B cell (primary cell): Measurements from ENCODE around the gene TOM1L1. TPM values are rescaled to one million over a fixed set of nuclear protein-coding genes. Genes with fewer than 3 reads are reported as not detected.

Source experiments
- ATAC-seq: fragments of 200-7000 bp; cut with Tn5 transposase; one replicate; pipeline ENCODE4 v1.10.0; 2021; ENCODE audit warnings: low read depth, mild to moderate bottlenecking, moderate number of reproducible peaks, moderate library complexity
- CTCF ChIA-PET: fragments of 350-600 bp; sonication (Branson Sonifier 250); formaldehyde crosslinking; loops from one replicate; lab custom pipeline; 2021; ENCODE audit warnings: antibody characterized with exemption, inconsistent platforms; lab: Charles Lee
- POLR2A ChIA-PET: fragments of 350-600 bp; sonication (Branson Sonifier 250); formaldehyde crosslinking; loops from one replicate; lab custom pipeline; 2021; ENCODE audit warnings: antibody characterized with exemption; lab: Charles Lee
- DNase-seq: peaks from one replicate; pipeline ENCODE4 v3.0.0; 2013
- H2AFZ ChIP-seq: 2 replicates; pipeline ENCODE4 v1.6.1; 2012; ENCODE audit warnings: mild to moderate bottlenecking, low read depth, low read length; ENCODE audit not compliant: insufficient read depth, poor library complexity, severe bottlenecking
- H3K27ac ChIP-seq, 2 donors: 1 replicate in 1 of 2; 2 replicates in 1 of 2; pipeline ENCODE4 v1.5.1; 2012 to 2013; ENCODE audit warnings: low read length in 2 of 2, mild to moderate bottlenecking in 2 of 2, moderate library complexity in 1 of 2
- H3K27me3 ChIP-seq, 4 experiments: fragments of 200-600 bp in 1 of 4; sonication (generic) in 1 of 4; replicated peaks in 1 of 4; 1 replicate in 2 of 4; 2 replicates in 2 of 4; pipeline versions ENCODE4 v1.6.1 to v1.7.0; 2013 to 2016; ENCODE audit warnings: low read length in 3 of 4, mild to moderate bottlenecking in 2 of 4, mixed read lengths in 1 of 4, moderate library complexity in 1 of 4; ENCODE audit not compliant: insufficient read depth in 4 of 4, control insufficient read depth in 3 of 4; ENCODE audit errors: control extremely low read depth in 1 of 4
- H3K36me3 ChIP-seq, 2 experiments: replicated peaks in 1 of 2; 1 replicate in 1 of 2; 2 replicates in 1 of 2; pipeline versions ENCODE4 v1.6.1 to v1.7.1; 2013; ENCODE audit warnings: low read length in 1 of 2; ENCODE audit not compliant: insufficient read depth in 2 of 2, control insufficient read depth in 1 of 2; ENCODE audit errors: control extremely low read depth in 1 of 2, extremely low read depth in 1 of 2
- H3K4me1 ChIP-seq, 2 donors: fragments of 200-600 bp in 1 of 2; sonication (generic) in 1 of 2; 1 replicate in 1 of 2; 2 replicates in 1 of 2; pipeline versions ENCODE4 v1.5.1 to v1.6.1; 2013 to 2017; ENCODE audit warnings: low read length in 2 of 2; ENCODE audit not compliant: control insufficient read depth in 2 of 2, insufficient read depth in 2 of 2
- H3K4me2 ChIP-seq: replicated peaks from 2 replicates; pipeline ENCODE3; 2012; ENCODE audit warnings: mild to moderate bottlenecking, low read depth, low read length; ENCODE audit not compliant: poor library complexity, severe bottlenecking
- H3K4me3 ChIP-seq, 5 experiments: fragments of 200-600 bp in 1 of 5; sonication (generic) in 1 of 5; 1 replicate in 3 of 5; 2 replicates in 2 of 5; pipeline versions ENCODE4 v1.5.1 to v1.7.0; 2011 to 2016; ENCODE audit warnings: low read length in 4 of 5, mild to moderate bottlenecking in 4 of 5, low read depth in 2 of 5, control low read depth in 1 of 5, moderate library complexity in 1 of 5; ENCODE audit not compliant: insufficient read depth in 1 of 5; ENCODE audit errors: control extremely low read depth in 1 of 5, extremely low read depth in 1 of 5
- H3K79me2 ChIP-seq: fragments of 200-600 bp; sonication (generic); one replicate; pipeline ENCODE4 v1.6.0; 2016; ENCODE audit warnings: low read length; ENCODE audit not compliant: control insufficient read depth, insufficient read depth
- H3K9ac ChIP-seq: fragments of 200-600 bp; sonication (generic); 2 replicates; pipeline ENCODE4 v1.6.1; 2017; ENCODE audit warnings: mild to moderate bottlenecking, low read length, moderate library complexity
- H3K9me3 ChIP-seq, 3 donors: one replicate each; pipeline versions ENCODE4 v1.6.1 to v1.7.1; 2013; ENCODE audit warnings: low read length in 2 of 3; ENCODE audit not compliant: control insufficient read depth in 2 of 3, insufficient read depth in 1 of 3; ENCODE audit errors: control extremely low read depth in 1 of 3
- H4K20me1 ChIP-seq: 2 replicates; pipeline ENCODE4 v1.6.0; 2012; ENCODE audit warnings: mild to moderate bottlenecking, low read length; ENCODE audit not compliant: insufficient read depth, control insufficient read depth, poor library complexity, severe bottlenecking
- H3K27ac Mint-ChIP-seq: one replicate; pipeline ENCODE4 v1.8.0; 2021; ENCODE audit warnings: mixed read lengths
- H3K27me3 Mint-ChIP-seq: one replicate; pipeline ENCODE4 v1.8.0; 2021; ENCODE audit warnings: mixed read lengths
- H3K4me1 Mint-ChIP-seq: one replicate; pipeline ENCODE4 v1.8.0; 2021; ENCODE audit warnings: mixed read lengths
- H3K4me3 Mint-ChIP-seq: one replicate; pipeline ENCODE4 v1.8.0; 2021; ENCODE audit warnings: mixed read lengths
- H3K9me3 Mint-ChIP-seq: one replicate; pipeline ENCODE4 v1.8.0; 2022; ENCODE audit warnings: mixed read lengths; ENCODE audit not compliant: insufficient read depth
- EZH2 ChIP-seq: IDR thresholded peaks from 2 replicates; pipeline ENCODE4 v1.6.1; 2012; ENCODE audit warnings: borderline replicate concordance, low read depth, mild to moderate bottlenecking, moderate library complexity, low read length; ENCODE audit not compliant: insufficient read depth, poor library complexity, severe bottlenecking
- WGBS: methylation state at CpG from one replicate; pipeline ENCODE4 v1.1.5; 2013; ENCODE audit warnings: missing lambda C conversion rate; ENCODE audit not compliant: insufficient coverage; 5-methylcytosine and 5-hydroxymethylcytosine counted together
- intact Hi-C: fragments of 100-400 bp; cut with micrococcal nuclease; formaldehyde crosslinking; loops from one replicate; pipeline ENCODE4 v1.10.0; 2022
- polyA plus RNA-seq: library from polyadenylated mRNA; depleted of rRNA; stranded (reverse); fragments of >200 nt; gene quantifications from 2 replicates; pipeline ENCODE4 v1.2.3, GENCODE V29; 2012
- total RNA-seq, 2 donors: library from RNA; stranded (reverse); fragments of 120-200 nt in 1 of 2; gene quantifications; 1 replicate in 1 of 2; 2 replicates in 1 of 2; pipeline versions ENCODE4 v1.2.3 to v1.2.4, GENCODE V29; 2013 to 2022
- TF ChIP-seq, protein P1 (sequence below): fragments of 200-600 bp; IDR thresholded peaks from one replicate; pipeline ENCODE4 v1.8.0; 2022; ENCODE audit warnings: antibody characterized with exemption, mild to moderate bottlenecking

The TOM1L1 gene
- total and polyA plus RNA-seq, 2 donors (not counting 1 experiment from before 2014, with no cell fraction given): not detected

DNA sequence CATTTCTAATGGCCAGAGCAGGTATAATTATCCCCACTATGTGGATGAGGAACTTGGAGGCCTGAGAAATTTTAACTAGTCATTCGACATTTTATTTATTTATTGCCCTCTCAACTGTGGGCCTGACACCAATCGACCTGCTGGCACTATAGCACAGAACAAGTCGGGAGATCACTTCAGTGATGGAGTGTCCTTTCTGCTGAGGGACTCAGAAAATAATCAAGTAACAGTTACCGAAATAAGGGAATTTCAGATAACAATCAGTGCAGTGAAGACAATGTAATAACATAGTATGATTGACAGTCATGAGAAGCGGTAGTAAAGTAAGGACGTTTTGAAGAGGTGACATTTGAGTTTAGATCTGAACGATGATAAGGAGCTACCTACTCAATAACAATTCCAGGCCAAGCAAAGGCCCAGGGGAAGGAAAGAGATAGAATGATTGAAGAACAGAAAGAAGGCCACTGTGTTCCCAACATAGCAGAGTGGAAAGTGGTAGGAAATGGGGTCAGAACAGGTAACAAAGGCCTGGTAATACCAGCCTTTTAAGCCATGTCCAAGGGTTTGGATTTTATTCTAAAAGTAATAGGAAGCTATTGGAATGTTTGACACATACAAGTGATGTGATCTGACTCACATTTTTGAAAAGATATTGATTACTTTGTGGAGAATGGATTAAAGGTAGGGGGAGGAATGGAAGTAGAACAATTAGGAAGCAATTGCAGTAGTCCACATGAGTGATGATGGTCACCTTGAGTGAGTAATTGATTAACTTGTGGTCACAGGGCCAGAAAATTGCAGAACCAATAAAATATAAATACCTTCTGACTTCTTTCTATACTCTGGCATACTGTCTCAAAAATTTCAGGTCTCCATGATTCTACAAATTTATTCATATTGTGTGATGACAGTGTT lies 69.3 kb downstream of the TOM1L1 start:
- H3K27ac ChIP-seq: no peak overlapping the region
- H3K4me3 ChIP-seq: peak overlapping the region in 1 of 5 experiments; percentile 91
- H3K27ac Mint-ChIP-seq: no peak overlapping the region
- no peak for TF ChIP-seq EZH2
- TF ChIP-seq, protein P1, sequence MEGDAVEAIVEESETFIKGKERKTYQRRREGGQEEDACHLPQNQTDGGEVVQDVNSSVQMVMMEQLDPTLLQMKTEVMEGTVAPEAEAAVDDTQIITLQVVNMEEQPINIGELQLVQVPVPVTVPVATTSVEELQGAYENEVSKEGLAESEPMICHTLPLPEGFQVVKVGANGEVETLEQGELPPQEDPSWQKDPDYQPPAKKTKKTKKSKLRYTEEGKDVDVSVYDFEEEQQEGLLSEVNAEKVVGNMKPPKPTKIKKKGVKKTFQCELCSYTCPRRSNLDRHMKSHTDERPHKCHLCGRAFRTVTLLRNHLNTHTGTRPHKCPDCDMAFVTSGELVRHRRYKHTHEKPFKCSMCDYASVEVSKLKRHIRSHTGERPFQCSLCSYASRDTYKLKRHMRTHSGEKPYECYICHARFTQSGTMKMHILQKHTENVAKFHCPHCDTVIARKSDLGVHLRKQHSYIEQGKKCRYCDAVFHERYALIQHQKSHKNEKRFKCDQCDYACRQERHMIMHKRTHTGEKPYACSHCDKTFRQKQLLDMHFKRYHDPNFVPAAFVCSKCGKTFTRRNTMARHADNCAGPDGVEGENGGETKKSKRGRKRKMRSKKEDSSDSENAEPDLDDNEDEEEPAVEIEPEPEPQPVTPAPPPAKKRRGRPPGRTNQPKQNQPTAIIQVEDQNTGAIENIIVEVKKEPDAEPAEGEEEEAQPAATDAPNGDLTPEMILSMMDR: no peak
- no peak overlapping the region for H3K4me3 Mint-ChIP-seq
- peaks cover 26% of the 10 kb centered on the region for H3K79me2 ChIP-seq
- H3K27me3 ChIP-seq: no peaks in the 10 kb centered on the region
- peak overlapping the region; percentile 85 for H3K9ac ChIP-seq
- H3K27me3 Mint-ChIP-seq: no peaks in the 10 kb centered on the region
- H2AFZ ChIP-seq: peak overlapping the region; percentile 98
- peaks cover 5% of the 10 kb centered on the region for H4K20me1 ChIP-seq
- H3K4me1 Mint-ChIP-seq: peaks cover 23% of the 10 kb centered on the region
- H3K36me3 ChIP-seq: peaks cover 0 to under 1% of the 10 kb centered on the region in 2 experiments
- H3K9me3 Mint-ChIP-seq: no peaks in the 10 kb centered on the region
- intact Hi-C loops: loop anchor here (2.0 to 10.0 kb wide), 2 partner anchors 295 to 453 kb away; partner anchors contain the start of gene HLF
- ChIA-PET CTCF (interaction anchor here (1.4 to 2.7 kb wide), 3 partner anchors 21 to 25 kb away, joined by 3 to 9 read pairs (median 4); no protein-coding TSS in a partner anchor), POLR2A (no interaction called here)
- DNase-seq (no peak), ATAC-seq (no peak)
- H3K4me1 ChIP-seq: peaks cover 8 to 21% of the 10 kb centered on the region in 2 donors
- H3K9me3 ChIP-seq: no peaks in the 10 kb centered on the region
- 32% methylated on average over 2 of the region's 7 CpGs for WGBS
- peak overlapping the region; percentile 89 for H3K4me2 ChIP-seq

DNA sequence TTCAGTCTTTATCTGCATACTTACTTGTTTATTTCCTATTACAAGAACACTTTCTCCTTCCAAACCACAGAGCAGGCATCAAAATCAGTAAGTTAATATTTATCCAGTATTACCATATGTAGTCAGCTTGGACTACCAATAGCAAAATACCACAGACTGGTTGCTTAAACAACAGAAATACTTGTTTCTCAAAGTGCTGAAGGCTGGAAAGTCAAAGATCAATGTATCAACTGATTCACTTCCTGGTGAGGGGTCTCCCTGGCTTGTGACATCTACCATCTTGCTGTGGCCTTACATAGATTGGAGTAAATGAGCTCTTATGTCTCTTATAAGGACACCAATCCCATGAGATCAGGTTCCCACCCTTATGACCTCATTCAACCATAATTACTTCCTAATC lies 70.5 kb downstream of the TOM1L1 start:
- H3K27ac Mint-ChIP-seq: no peak overlapping the region
- Histone ChIP-seq H3K9me3 (no peaks in the 10 kb centered on the region), H4K20me1 (peaks cover 5% of the 10 kb centered on the region), H3K9ac (no peak overlapping the region), H3K36me3 (no peaks in the 10 kb centered on the region), H3K79me2 (peaks cover 25% of the 10 kb centered on the region), H3K4me3 (no peak overlapping the region), H2AFZ (no peak overlapping the region), H3K27ac (no peak overlapping the region), H3K4me2 (no peak overlapping the region), H3K27me3 (no peaks in the 10 kb centered on the region), H3K4me1 (peaks cover 8 to 21% of the 10 kb centered on the region in 2 donors)
- H3K4me3 Mint-ChIP-seq: no peak overlapping the region
- POLR2A ChIA-PET: no interaction called here
- H3K9me3 Mint-ChIP-seq: no peaks in the 10 kb centered on the region
- H3K4me1 Mint-ChIP-seq: peaks cover 21% of the 10 kb centered on the region
- CTCF ChIA-PET: interaction anchor here (1.8 to 2.7 kb wide), 2 partner anchors 22 to 24 kb away, joined by 4 to 9 read pairs; no protein-coding TSS in a partner anchor
- H3K27me3 Mint-ChIP-seq: no peaks in the 10 kb centered on the region
- DNase-seq (no peak), ATAC-seq (no peak)
- TF ChIP-seq, protein P1: no peak
- TF ChIP-seq EZH2: no peak
- intact Hi-C loops: no loop called here
